Measurements from ENCODE around the gene NCAM2. TPM values are rescaled to one million over a fixed set of nuclear protein-coding genes. Genes with fewer than 3 reads are reported as not detected.
"Not testable (repeated sequence)": the region's sequence is repeated elsewhere in the genome, so short reads cannot be mapped to it uniquely, and the experiment has no call there.

NCAM2 gene
- total and polyA plus RNA-seq, 9 donors = 0.35 to 6.8 (median 1.2) TPM

DNA sequence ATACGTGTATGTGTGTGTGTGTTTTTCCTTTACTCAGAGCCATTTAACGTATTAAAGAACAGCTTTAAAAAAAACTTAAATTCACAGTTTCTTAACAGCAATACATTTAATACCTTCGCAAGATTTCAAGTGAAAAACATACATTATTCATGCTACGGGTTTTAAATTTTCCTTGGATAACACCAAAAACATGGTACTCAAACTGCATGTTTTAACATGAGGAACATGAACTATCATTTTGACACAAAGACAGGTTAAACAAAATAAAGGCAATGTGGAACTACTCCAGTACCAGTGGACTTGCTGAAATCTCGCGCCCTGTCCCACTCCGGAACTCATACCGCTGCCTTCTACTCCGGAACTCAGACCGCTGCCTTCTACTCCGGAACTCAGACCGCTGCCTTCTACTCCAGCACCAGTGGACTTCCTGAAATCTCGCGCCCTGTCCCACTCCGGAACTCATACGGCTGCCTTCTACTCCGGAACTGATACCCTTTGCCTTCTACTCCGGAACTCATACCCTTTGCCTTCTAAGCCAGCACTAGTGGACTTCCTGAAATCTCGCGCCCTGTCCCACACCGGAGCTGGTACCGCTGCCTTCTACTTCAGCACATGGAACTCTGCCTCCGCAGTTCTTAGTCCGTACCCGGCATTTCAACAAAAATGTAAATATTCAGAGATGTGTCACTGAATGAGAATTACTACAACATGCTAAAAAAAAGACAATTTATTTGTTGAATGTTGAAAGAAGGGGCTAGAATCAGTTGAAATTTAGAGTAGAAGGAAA lies 148.6 kb downstream of the NCAM2 start:
- no peak for DNase-seq
- Histone ChIP-seq H3K27me3 (no peaks in the 10 kb centered on the region), H3K9me3 (no peaks in the 10 kb centered on the region), H3K27ac (no peak overlapping the region), H3K4me1 (ENCODE audit: insufficient read depth) (no peaks in the 10 kb centered on the region), H3K36me3 (no peaks in the 10 kb centered on the region), H3K4me3 (no peak overlapping the region)
- TF ChIP-seq POLR2A (IDR thresholded peaks at IDR 0.05) = no peak
- TF ChIP-seq, protein P1, sequence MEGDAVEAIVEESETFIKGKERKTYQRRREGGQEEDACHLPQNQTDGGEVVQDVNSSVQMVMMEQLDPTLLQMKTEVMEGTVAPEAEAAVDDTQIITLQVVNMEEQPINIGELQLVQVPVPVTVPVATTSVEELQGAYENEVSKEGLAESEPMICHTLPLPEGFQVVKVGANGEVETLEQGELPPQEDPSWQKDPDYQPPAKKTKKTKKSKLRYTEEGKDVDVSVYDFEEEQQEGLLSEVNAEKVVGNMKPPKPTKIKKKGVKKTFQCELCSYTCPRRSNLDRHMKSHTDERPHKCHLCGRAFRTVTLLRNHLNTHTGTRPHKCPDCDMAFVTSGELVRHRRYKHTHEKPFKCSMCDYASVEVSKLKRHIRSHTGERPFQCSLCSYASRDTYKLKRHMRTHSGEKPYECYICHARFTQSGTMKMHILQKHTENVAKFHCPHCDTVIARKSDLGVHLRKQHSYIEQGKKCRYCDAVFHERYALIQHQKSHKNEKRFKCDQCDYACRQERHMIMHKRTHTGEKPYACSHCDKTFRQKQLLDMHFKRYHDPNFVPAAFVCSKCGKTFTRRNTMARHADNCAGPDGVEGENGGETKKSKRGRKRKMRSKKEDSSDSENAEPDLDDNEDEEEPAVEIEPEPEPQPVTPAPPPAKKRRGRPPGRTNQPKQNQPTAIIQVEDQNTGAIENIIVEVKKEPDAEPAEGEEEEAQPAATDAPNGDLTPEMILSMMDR (IDR thresholded peaks at IDR 0.05) = no peak
- no peak for TF ChIP-seq EP300 (IDR thresholded peaks at IDR 0.05)
- intact Hi-C loops (cut with DNase I) = no loop called here
- WGBS, 3 donors = 95 to 97% (median 96%) methylated on average over 25 of the region's 25 CpGs

DNA sequence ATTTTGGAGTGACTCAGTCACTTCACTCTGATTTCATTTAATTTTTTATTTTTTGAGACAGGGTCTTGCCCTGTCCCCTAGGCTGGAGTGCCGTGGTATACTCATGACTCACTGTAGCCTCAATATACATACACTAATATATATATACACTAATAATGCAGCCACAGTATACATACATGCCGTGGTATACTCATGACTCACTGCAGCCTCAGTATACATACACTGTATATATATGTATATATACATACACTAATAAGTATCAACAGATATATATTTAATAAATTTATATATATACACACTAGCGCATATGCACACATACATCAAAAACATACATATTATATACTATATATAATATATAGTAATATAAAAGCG lies 149.2 kb downstream of the NCAM2 start:
- 89 to 91% (median 90%) methylated on average over 4 of the region's 4 CpGs for WGBS, 3 donors
- intact Hi-C loops (cut with DNase I) = no loop called here
- Histone ChIP-seq H3K9me3 (no peaks in the 10 kb centered on the region), H3K4me3 (no peak overlapping the region), H3K27me3 (no peaks in the 10 kb centered on the region), H3K4me1 (ENCODE audit: insufficient read depth) (no peaks in the 10 kb centered on the region), H3K36me3 (no peaks in the 10 kb centered on the region), H3K27ac (no peak overlapping the region)
- no peak for DNase-seq
- TF ChIP-seq POLR2A (IDR thresholded peaks at IDR 0.05) (no peak), EP300 (IDR thresholded peaks at IDR 0.05) (no peak)
- TF ChIP-seq, protein P1 (IDR thresholded peaks at IDR 0.05) = no peak

DNA sequence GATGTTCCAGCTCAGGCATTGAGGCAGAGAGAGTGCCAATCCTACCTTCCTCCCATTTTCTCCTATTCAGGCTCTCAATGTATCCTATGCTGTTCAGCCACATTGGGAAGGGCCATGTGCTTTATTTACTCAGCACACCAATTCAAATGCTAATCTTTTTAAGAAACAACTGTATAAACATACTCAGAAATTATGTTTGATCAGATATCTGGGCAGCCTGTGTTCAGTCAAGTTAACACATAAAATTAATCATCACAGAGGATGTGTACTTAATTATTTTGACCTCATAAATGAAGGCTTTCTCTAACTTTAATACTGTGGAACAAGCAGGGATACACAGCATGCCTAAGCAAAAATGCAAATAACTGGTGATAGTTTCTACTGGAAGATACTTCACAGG lies 149.8 kb downstream of the NCAM2 start:
- Histone ChIP-seq H3K36me3 (no peaks in the 10 kb centered on the region), H3K9me3 (no peaks in the 10 kb centered on the region), H3K27me3 (no peaks in the 10 kb centered on the region), H3K27ac (no peak overlapping the region), H3K4me3 (no peak overlapping the region), H3K4me1 (ENCODE audit: insufficient read depth) (no peaks in the 10 kb centered on the region)
- no peak for TF ChIP-seq POLR2A (IDR thresholded peaks at IDR 0.05)
- TF ChIP-seq, protein P1 (IDR thresholded peaks at IDR 0.05) = no peak
- no peak for TF ChIP-seq EP300 (IDR thresholded peaks at IDR 0.05)
- intact Hi-C loops (cut with DNase I) = no loop called here
- no peak for DNase-seq

DNA sequence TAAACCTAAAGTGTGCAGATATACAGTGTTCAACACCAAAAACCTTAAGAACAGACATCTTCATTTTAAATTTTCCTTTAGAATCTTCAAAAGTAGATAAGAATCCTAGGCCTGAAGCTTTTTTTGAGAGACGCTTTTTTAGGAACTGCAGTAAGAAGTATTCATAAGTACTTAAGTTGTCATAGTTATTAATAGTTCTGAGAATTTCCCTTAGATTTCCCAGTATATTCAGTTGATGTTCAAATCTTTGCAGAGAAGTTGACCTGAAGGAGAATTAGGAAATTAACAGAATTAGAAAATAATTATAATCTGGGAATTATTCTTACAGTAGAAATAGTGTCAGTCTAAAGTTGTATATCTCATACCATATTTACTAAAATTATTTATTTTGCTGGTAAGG lies 150.3 kb downstream of the NCAM2 start:
- no peaks in the 10 kb centered on the region for H3K9me3 ChIP-seq
- TF ChIP-seq POLR2A (IDR thresholded peaks at IDR 0.05) = no peak
- TF ChIP-seq, protein P1 (IDR thresholded peaks at IDR 0.05) = no peak
- no peak for TF ChIP-seq EP300 (IDR thresholded peaks at IDR 0.05)
- H3K27me3 ChIP-seq = no peaks in the 10 kb centered on the region
- no peaks in the 10 kb centered on the region for H3K36me3 ChIP-seq
- H3K27ac ChIP-seq = no peak overlapping the region
- no peaks in the 10 kb centered on the region for H3K4me1 ChIP-seq (ENCODE audit: insufficient read depth)
- no peak for DNase-seq
- WGBS, 3 donors = 60 to 86% (median 84%) methylated on average over 1 of the region's 1 CpG
- intact Hi-C loops (cut with DNase I) = no loop called here
- H3K4me3 ChIP-seq = no peak overlapping the region

DNA sequence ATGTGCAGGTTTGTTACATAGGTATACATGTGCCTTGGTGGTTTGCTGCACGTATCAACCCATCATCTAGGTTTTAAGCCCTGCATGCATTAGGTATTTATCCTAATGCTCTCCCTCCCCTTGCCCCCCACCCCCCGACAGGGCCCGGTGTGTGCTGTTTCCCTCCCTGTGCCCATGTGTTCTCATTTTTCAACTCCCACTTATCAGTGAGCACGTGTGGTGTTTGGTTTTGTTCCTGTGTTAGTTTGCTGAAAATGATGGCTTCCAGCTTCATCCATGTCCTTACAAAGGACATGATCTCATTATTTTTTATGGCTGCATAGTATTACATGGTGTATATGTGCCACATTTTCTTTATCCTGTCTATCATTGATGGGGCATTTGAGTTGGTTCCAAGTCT lies 151.2 kb downstream of the NCAM2 start:
- H3K27me3 ChIP-seq; DNase-seq; H3K27ac ChIP-seq; intact Hi-C loops (cut with DNase I); H3K4me3 ChIP-seq; H3K9me3 ChIP-seq; H3K36me3 ChIP-seq; H3K4me1 ChIP-seq (ENCODE audit: insufficient read depth): not testable (repeated sequence)
- WGBS, 3 donors = 52 to 70% (median 62%) methylated on average over 4 of the region's 4 CpGs

Data from ovary (tissue), 9 donors.